ENCODE data around the gene SLC44A3.

Gene SLC44A3

GRCh38 chr1:94875794-94876193 is 55.6 kb downstream of the SLC44A3 start:
- DNase-seq (ENCODE audit: low spot score) = no peak

- DNase-seq (ENCODE audit: low spot score) = no peak
These were observed 56.2 kb downstream of the SLC44A3 start for GRCh38 chr1:94876362-94876761.

- no peak for DNase-seq (ENCODE audit: low spot score)
These were observed 58.2 kb downstream of the SLC44A3 start for GRCh38 chr1:94878329-94878728.

- DNase-seq (ENCODE audit: low spot score) = no peak
These were observed 63.5 kb downstream of the SLC44A3 start for GRCh38 chr1:94883691-94884090.

GRCh38 chr1:94884106-94884505 is 63.9 kb downstream of the SLC44A3 start:
- no peak for DNase-seq (ENCODE audit: low spot score)

- DNase-seq (ENCODE audit: low spot score) = no peak
These were observed 64.3 kb downstream of the SLC44A3 start for GRCh38 chr1:94884507-94884906.

- no peak for DNase-seq (ENCODE audit: low spot score)
These were observed 66.2 kb downstream of the SLC44A3 start for GRCh38 chr1:94886361-94886760.

- no peak for DNase-seq (ENCODE audit: low spot score)
These were observed 66.9 kb downstream of the SLC44A3 start for GRCh38 chr1:94887106-94887505.

- no peak for DNase-seq (ENCODE audit: low spot score)
These were observed 67.5 kb downstream of the SLC44A3 start for GRCh38 chr1:94887603-94888171.

- no peak for DNase-seq (ENCODE audit: low spot score)
These were observed 68.0 kb downstream of the SLC44A3 start for GRCh38 chr1:94888201-94888600.

- no peak for DNase-seq (ENCODE audit: low spot score)
These were observed 72.6 kb downstream of the SLC44A3 start for GRCh38 chr1:94892604-94893254.

- DNase-seq (ENCODE audit: low spot score) = no peak
These were observed 74.5 kb downstream of the SLC44A3 start for GRCh38 chr1:94894630-94895029.

GRCh38 chr1:94895518-94895917 is 75.4 kb downstream of the SLC44A3 start:
- DNase-seq (ENCODE audit: low spot score) = no peak

GRCh38 chr1:94898491-94899385 is 78.6 kb downstream of the SLC44A3 start:
- DNase-seq (ENCODE audit: low spot score) = no peak

- no peak for DNase-seq (ENCODE audit: low spot score)
These were observed 79.6 kb downstream of the SLC44A3 start for GRCh38 chr1:94899756-94900155.

GRCh38 chr1:94901841-94902240 is 81.7 kb downstream of the SLC44A3 start:
- no peak for DNase-seq (ENCODE audit: low spot score)

- DNase-seq (ENCODE audit: low spot score) = no peak
These were observed 83.3 kb downstream of the SLC44A3 start for GRCh38 chr1:94903280-94904009.

- no peak for DNase-seq (ENCODE audit: low spot score)
These were observed 85.0 kb downstream of the SLC44A3 start for GRCh38 chr1:94905207-94905606.

- DNase-seq (ENCODE audit: low spot score) = no peak
These were observed 86.2 kb downstream of the SLC44A3 start for GRCh38 chr1:94906382-94906781.

GRCh38 chr1:94907136-94907535 is 87.0 kb downstream of the SLC44A3 start:
- no peak for DNase-seq (ENCODE audit: low spot score)

GRCh38 chr1:94908190-94908589 is 88.0 kb downstream of the SLC44A3 start:
- no peak for DNase-seq (ENCODE audit: low spot score)

GRCh38 chr1:94908965-94909364 is 88.8 kb downstream of the SLC44A3 start:
- DNase-seq (ENCODE audit: low spot score) = no peak

All from HuH-7.5 (cell line).